GM10847 (cell line): ENCODE data around the gene TMEM150A.

ENCODE experiments used
- POLR2A ChIP-seq: IDR thresholded peaks from 2 replicates; pipeline ENCODE4 v1.6.1; 2011; ENCODE audit not compliant: insufficient read length; ENCODE audit errors: extremely low read depth

Gene TMEM150A

GRCh38 chr2:85600235-85600575 is 2.3 kb downstream of the TMEM150A start:
- no peak for TF ChIP-seq POLR2A

- TF ChIP-seq POLR2A, result no peak
These were observed 2.8 kb downstream of the TMEM150A start for GRCh38 chr2:85599468-85600234.

- TF ChIP-seq POLR2A, result no peak
These were observed 3.7 kb downstream of the TMEM150A start for GRCh38 chr2:85598594-85599340.

- no peak for TF ChIP-seq POLR2A
These were observed 5.3 kb downstream of the TMEM150A start for GRCh38 chr2:85597241-85597640.

GRCh38 chr2:85596486-85597143 is 5.9 kb downstream of the TMEM150A start:
- TF ChIP-seq POLR2A, result no peak

- no peak for TF ChIP-seq POLR2A
These were observed 6.5 kb downstream of the TMEM150A start for GRCh38 chr2:85596026-85596333.

- peak; percentile 79 for TF ChIP-seq POLR2A
These were observed 7.0 kb downstream of the TMEM150A start, which contains the start of gene RNF181 for GRCh38 chr2:85595301-85596025. Gene RNF181, plus strand, starts transcription at chr2:85595745. Its CDS starts 19 bp downstream, at chr2:85595764.

- no peak for TF ChIP-seq POLR2A
These were observed 7.7 kb downstream of the TMEM150A start for GRCh38 chr2:85594715-85595300.

- no peak for TF ChIP-seq POLR2A
These were observed 9.5 kb downstream of the TMEM150A start for GRCh38 chr2:85593023-85593422.

GRCh38 chr2:85591563-85591962 is 10.9 kb downstream of the TMEM150A start:
- no peak for TF ChIP-seq POLR2A

GRCh38 chr2:85590950-85591349 is 11.5 kb downstream of the TMEM150A start:
- no peak for TF ChIP-seq POLR2A

- TF ChIP-seq POLR2A, result no peak
These were observed 12.3 kb downstream of the TMEM150A start for GRCh38 chr2:85589982-85590791.

GRCh38 chr2:85589181-85589580 is 13.3 kb downstream of the TMEM150A start:
- TF ChIP-seq POLR2A, result no peak

GRCh38 chr2:85588645-85589044 is 13.9 kb downstream of the TMEM150A start:
- no peak for TF ChIP-seq POLR2A

- no peak for TF ChIP-seq POLR2A
These were observed 14.3 kb downstream of the TMEM150A start for GRCh38 chr2:85588236-85588635.

- TF ChIP-seq POLR2A, result no peak
These were observed 16.8 kb downstream of the TMEM150A start for GRCh38 chr2:85585781-85586105.
